Measurements from ENCODE around the gene PCCA.
"Not testable (repeated sequence)": the region's sequence is repeated elsewhere in the genome, so short reads cannot be mapped to it uniquely, and the experiment has no call there.

GRCh38 chr13:100318473-100318872 lies 229.6 kb downstream of the PCCA start:
- TF ChIP-seq CTCF (conservative IDR thresholded peaks at IDR 0.05); EZH2 (IDR thresholded peaks at IDR 0.05; ENCODE audit: low read depth): not testable (repeated sequence)

Measured in PC-9 (cell line).